ENCODE measurements around the gene LYRM2.
"Not testable (repeated sequence)": the region's sequence is repeated elsewhere in the genome, so short reads cannot be mapped to it uniquely, and the experiment has no call there.

LYRM2 gene

DNA sequence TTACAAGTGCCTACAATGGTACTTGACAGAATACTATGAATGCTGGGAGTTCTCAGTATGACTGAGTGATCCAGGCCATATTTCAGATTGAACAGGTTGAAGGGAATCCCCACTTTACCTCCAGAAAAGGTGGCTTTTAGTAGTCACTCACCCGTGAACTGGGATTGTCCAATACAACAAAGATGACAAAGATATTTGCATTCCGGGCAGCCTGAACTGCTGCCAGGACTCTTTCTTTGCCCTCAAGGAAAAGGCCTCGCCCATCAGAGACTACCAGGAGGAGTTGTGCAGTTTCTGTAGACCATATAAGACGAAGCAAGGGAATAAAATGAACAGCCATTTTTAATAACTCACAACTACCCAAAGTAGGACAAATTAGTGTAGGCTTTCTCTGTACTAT, 6.3 kb upstream of the LYRM2 start:
- DNase-seq: no peak

DNA sequence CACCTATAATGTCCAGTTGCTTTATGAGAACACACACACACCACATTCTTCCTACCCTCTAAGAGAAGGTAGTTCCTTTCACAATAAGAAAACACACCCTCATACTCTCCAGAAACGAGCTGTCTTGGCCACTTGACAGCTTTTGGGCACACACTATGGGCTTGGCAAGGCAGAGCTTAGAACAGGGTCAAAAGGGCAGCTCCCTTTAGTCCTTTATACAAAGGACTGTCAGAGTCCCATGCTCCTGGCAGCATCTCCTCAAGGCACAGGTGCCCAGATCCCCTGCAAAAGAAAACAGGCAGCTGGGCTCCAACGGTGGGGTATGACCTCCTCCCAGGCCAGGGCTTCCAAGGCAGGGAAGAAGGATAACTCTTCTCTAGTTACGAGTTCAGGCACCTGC, 4.9 kb upstream of the LYRM2 start:
- no peak for DNase-seq

DNA sequence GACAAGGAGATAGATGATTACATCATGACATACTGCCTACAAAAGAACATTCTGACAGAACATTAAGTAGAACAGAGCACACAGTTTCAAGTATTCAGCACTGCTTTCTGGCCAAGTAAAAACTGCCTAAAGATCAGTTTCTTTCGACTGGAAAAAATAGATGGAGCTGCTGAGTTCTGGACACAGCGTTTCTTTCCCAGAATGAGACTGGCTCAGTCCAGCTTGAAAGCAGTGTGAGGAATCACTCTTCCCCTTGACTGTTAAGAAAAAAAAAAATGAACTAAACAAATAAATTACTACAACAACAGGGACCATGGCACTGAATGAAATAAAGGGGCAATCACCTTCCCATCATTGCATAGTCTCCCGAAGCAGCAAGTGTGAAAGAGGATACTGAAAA, 4.4 kb upstream of the LYRM2 start:
- no peak for DNase-seq

DNA sequence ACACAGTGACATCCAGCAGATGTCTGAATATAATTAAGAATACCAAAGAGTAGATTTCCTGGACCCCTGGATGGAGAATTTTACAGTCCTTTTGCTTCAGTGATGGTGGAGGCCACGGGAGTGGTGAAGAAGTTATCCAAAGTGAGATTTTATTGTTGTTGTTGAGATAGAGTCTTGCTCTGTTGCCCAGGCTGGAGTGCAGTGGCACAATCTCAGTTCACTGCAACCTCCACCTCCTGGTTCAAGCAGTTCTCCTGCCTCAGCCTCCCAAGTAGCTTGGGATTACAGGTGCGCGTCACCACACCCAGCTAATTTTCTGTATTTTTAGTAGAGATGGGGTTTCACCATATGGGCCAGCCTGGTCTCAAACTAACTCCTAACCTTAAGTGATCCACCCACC, 3.0 kb upstream of the LYRM2 start:
- DNase-seq: not testable (repeated sequence)

DNA sequence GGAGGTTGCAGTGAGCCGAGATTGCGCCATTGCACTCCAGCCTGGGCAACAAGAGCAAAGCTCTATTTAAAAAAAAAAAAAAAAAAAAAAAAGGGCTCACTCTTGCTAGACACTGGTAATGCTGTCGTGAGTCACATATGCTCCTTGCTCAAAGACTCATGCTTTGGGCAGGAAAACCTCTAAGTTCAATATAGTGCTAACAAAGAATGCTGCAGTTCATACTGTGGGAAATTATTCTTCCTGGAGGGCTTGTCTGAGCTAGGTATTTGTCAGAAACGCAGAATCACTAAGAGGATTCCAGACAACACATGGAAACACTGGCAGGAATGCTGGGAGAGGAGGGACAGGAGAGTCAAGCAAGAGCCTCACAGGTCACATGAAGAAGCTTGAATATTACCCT, 2.3 kb upstream of the LYRM2 start:
- no peak for DNase-seq

DNA sequence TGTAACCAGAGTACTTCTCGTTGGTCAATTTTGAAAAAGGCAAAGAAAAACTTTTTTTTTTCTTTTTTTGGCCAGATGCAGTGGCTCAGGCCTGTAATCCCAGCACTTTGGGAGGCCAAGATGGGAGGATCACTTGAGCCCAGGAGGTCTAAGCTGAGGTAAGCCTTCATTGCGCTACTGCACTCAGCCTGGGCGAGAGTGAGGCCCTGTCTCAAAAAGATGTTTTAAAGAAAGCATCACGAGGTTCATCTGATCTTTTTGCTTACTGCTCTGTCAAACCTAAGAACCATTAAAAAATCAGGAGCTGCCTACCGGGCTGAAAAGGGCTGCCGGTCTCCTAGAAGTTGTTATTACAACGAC, 607 bp downstream of the LYRM2 start:
- DNase-seq: no peak

DNA sequence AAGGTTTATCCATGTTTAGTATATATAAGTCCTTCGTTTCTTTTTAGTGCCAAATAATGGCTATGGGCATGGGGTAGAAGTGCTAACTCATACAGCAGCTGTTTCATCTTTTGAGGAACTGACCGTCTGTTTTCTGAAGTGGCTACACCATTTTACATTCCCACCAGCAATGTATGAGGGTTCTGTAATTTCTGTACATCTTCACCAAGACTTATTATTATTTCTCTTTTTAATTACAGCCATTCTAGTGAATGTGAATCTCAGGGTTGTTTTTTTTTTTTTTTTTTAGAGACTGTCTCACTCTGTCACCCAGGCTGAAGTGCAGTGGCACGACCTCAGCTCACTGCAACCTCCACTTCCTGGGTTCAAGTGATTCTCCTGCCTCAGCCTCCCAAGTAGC, 2.1 kb downstream of the LYRM2 start:
- DNase-seq: not testable (repeated sequence)

DNA sequence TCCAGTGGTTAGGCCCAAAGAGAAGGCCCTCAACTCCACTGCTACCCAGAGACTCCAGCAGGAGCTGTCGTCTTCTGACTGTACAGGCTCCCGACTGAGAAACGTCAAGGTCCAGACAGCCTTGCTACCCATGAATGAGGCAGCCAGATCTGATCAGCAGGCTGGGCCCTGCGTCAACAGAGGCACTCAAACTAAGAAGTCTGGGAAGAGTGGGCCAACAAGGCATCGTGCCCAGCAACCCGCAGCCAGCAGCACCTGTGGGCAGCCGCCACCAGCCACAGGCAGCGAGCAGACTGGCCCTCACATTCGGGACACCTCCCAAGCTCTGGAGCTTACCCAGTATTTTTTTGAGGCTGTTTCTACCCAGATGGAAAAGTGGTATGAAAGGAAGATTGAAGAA, 8.1 kb downstream of the LYRM2 start:
- no peak for DNase-seq

DNA sequence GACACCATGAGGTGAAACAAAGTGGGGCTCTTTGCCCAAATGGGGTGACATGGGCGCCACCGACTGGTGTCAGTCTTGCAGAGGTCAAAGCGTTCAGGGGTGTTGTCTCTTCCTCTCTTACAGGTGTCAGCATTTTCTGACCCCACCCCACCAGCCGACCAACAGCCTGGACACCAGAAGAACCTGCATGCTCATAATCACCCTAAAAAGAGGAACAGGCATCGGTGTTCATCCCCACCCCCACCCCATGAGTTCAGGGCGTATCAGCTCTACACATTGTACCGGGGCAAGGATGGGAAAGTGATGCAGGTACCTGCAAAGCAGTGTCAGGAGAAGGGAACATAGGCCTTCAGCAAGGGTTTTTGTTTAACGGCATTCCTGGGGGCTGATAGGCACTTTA, 14.8 kb downstream of the LYRM2 start:
- DNase-seq: no peak

DNA sequence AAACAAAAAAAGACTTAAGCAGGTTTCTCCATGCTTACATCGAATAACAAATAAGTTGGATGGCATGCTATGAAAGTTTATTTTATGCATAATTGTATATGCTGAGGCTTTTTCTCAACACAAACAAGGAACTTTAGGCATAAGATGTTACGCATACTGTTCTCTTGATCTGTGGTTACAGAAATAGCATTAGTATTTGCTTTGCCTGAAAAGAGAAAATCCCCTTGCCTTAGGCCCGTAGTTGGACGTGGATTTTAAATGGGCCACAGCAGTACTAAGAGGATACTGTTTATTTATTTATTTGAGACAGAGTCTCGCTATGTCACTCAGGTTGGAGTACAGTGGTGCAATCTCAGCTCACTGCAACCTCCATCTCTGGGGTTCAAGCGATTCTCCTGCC, 19.0 kb downstream of the LYRM2 start:
- DNase-seq: no peak

DNA sequence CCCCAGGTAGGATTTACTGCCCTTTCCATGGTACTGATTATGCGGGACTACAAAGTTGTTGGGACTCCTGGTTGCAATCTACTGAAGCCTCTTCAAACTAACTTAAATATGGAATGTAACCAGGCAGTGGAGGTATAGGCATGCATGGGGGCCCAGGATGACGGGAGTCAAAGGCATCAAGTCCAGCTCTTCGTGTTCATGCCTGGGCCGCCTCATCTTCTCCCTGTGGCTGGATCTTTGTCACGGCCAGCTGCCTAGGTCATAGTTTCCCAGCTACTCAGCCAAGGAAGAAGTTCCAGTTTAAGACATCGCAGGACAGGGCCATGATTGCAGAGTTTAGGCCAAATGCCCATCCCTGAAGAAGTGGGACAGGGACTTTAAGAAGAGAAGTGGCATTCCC, 20.5 kb downstream of the LYRM2 start:
- DNase-seq: no peak

DNA sequence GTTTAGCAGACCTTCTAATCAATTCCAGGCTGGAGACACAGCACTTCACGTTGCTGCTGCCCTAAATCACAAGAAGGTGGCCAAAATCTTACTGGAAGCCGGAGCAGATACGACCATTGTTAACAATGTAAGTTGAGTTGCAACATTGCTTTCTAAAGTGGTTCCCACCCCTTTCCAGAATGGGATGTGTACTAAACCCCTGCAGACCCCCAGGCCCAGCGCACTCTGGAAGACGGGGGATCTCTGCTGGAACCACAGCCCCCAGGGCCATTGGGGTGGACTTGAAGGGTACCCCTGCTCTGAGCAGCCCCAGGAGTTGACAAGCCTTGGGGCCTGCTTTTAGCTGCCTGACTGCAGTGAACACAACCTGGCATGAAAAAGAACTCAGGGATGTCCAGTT, 22.0 kb downstream of the LYRM2 start:
- DNase-seq: no peak

DNA sequence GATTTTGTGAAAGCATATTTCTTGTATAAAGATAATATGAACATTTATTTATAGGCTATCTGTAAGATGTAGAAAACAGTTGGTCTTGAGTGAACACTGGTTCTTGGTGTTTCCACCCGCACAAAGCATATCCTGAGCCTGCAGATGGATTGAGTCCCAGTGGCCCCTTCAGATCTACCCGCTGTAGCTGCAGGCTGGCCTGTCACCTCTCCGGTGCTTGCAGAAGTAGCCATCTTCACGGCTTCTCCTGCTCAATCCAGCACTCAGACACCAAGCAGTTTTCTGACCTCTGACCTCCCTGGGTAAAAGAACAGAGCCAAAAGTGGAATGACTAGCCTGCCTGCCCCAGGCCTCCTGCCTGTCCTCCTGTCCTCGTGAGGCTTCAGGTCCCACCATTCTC, 22.7 kb downstream of the LYRM2 start:
- no peak for DNase-seq

DNA sequence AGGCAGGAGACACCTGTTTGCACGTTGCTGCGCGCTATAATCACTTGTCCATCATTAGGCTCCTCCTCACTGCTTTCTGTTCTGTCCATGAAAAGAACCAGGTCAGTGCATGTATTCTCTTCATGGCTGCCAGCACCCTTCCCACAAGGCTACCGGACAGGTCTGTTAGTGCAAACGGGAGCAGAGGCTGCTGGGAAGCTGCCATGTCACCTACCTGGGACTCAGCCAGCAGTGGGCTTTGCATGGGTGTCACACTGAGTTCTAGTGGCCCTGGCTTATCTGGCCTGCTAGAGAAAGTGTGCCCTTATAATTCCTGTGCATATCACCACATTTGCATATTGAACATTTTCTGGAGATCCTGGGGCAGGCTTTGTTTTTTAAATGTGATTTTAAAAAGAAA, 24.8 kb downstream of the LYRM2 start:
- DNase-seq: no peak

DNA sequence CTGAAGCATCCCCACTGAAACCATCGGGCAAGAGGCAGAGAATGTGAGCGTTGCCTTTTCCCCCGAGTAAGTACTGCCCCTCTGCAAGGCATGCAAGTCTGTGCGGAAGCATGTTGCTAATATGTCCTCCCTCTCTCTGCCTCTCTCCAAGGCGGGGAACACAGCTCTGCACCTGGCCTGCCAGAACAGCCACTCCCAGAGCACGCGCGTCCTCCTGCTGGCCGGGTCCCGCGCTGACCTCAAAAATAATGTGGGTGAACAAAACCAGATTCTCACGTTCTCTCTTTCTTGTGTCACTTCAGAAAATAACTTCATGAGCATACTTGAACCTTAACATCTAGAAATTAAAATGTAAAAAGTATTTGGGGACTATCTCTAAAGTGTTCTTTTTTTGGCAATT, 26.4 kb downstream of the LYRM2 start:
- DNase-seq: no peak

DNA sequence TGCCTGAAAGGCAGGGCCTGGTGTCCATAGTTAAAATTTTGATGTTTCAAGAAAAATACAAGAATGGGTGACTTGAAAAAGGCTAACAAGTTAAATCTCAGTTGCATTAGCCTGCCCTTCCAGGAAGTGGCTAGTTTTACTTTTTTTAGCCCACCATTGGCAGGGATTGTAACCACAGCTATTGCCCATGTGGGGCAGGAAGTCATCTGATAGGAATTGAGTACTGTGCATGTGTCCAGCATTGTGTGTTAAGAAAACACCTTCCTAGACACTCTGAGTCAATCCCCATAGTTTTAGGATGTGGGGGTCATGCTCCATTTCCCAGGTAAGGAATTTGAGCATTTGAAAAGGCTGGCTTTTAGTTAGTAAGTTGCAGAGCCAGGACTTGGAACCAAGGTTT, 26.9 kb downstream of the LYRM2 start:
- DNase-seq: peak in 2 of 4 experiments; percentile 8 to 22

DNA sequence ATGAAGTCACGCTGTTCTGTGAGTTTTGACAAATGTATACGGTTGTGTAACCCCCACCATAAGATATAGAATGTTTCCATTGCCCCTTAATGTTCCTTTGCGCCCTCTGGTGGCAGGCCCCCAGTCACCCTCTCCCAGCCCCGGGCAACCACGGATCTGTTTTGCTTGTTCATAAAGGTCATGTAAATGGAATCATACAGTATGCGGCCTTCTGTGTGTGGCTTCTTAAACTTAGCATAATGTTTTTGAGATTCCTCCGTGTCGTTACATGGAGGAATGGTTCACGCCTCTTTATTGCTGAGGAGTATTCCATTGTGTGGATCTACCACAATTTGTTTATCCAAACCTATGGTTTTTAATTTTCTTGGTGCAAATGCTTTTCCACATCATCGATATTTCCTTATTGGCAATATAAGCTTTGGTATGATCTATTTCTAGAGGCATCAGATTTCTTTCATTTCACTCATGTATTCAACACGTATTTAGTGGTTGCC, 28.4 kb downstream of the LYRM2 start:
- peak; percentile 76 to 89 (median 86) for DNase-seq

DNA sequence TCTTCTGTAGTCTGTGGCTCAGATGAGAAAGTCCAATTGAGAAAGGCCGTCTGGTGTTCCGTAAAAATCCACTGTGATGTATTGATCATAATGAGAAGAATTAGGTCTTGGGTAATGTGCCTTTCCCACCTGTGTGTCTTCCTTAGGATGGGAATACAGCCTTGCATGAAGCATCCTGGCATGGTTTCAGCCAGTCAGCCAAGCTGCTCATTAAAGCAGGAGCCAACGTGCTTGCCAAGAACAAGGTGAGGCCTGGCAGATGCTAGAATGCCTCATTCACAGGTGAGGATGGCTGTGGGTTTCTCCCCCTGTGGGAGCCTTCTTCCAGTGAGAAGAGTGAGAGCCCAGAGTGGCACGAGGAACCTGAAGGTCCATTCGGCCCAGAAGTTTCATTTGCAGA, 32.7 kb downstream of the LYRM2 start:
- no peak for DNase-seq

DNA sequence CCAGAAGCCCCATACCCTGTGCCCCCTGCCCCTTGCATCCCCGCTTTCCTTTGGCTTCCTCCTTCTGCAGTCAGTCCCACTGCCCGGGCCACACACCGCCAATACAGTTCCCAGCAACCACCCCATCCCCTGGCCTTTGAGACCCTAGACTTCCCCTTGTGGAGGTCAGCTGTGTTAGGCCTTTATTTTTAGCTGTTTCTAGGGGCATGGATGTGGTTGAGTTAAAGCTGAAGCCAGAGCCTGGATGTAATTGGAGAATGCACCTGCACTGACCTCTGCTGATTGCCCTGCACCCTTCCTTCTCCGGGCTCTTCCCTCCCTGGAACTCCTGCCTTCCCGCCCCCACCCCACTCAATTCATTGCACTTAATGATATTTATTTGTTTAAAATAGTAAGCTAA, 33.9 kb downstream of the LYRM2 start:
- no peak for DNase-seq

DNA sequence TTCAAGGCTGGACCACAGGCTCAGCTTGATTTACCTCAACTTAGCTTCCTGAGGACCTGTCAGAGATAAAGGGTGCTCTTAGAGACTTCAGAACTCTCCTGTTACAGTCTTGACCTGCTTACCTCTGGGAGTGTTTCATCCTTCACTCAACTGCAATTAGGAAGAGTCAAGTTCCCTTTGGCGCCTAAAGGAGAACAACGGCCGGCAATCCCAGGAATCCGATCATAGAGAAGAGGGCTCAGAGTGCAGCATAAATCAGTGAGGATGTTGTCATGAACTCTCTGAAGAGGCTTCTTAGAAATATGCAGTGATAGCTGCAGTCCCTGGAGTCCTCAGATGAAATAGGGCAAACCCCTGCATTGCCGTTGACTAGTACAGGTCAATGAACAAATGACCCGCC, 36.4 kb downstream of the LYRM2 start:
- no peak for DNase-seq

DNA sequence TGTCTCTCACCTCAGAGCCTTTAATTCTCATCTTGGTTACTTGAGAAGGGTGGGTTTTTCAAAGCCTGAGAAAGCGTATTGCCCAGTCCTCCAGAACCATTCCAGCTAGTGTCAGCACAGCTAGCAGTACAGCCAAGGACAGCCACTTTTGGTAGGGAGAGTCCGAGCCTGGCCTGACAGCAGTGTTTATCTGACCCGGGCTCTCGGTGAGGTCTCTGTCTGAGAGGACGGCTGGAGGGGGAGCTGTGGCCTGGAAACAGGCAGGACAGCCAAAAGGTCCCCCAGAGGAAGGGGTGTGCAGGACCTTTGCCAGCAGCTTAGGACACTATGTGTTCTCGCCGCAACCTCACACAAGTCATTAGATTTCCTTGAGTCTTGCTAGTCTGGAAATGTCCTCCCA, 38.8 kb downstream of the LYRM2 start:
- no peak for DNase-seq

DNA sequence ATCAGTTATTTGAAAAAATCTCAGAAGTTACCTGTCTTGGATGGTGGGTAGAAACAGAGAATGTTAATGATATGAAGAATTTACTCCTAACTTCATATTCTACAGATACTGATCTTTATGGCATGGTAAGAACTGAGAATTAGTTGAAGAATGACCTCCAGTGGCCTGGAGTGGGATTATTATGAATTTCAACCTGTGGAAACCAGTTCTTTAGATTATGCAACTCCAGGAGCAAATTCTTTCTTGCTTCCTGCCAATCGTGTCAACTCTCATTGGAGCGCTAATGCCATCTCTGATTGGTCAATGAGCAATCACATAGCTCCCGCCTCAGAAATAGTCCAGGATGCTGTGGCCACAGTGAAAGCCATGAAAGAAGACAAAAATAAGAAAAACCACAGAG, 40.6 kb downstream of the LYRM2 start:
- peak; percentile 7 to 46 (median 22) for DNase-seq

DNA sequence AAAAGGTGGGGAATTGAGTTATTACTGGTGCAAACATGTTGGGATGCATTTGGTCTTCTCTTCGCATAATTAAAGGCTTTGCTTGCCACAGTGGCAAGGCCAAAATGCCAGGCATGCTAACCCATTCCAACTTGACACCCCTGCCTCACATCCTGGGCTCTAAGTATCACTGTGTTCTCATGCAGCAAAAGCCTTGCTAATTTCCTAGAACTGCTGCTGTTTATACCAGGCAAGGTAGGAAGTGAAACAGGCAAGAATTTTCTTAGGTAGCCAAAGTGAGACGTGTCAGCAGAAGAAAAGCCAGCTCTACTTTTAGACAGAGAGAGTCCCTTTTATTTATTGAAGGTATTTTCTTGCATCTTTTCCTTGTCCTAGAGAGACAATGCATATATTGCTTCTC, 41.2 kb downstream of the LYRM2 start:
- DNase-seq: no peak

DNA sequence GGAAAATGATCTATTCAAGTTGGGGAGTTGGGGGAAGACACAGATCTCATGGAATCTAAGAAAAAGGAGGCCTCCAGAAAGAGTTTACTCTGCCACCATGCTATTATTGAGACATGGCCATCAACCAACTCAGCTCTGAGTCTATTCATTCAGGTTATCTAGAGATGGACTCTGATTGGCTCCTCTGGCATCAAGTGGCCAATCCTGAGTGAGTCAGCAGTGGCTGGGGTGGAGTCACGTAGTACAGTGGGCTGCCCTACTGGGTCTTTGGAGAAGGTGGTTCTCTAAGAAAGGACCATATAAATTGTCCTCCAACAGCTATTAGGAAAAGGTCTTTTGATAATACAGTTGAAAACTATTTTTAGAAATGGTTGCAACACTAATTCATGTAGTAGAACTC, 42.1 kb downstream of the LYRM2 start:
- DNase-seq: no peak

DNA sequence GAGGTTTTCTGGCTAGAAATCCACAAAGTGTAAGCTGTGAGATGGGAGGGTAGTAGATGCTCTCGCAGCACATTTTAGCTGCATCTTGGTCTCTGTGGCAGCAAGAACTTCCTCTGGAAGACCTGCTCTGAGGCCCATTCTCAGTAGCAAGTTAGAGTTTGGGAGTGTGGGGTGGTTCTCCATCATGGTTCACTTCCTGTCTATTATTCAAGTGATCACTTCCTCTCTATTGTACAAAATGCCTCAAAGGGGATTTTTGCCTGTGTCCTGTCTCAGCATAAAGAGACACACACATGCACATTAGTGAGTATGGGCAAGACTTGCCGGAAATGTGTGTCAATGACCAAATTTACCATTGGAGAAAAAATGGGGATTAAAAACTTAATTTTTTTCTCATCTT, 42.5 kb downstream of the LYRM2 start:
- DNase-seq: peak; percentile 5 to 57 (median 39)

DNA sequence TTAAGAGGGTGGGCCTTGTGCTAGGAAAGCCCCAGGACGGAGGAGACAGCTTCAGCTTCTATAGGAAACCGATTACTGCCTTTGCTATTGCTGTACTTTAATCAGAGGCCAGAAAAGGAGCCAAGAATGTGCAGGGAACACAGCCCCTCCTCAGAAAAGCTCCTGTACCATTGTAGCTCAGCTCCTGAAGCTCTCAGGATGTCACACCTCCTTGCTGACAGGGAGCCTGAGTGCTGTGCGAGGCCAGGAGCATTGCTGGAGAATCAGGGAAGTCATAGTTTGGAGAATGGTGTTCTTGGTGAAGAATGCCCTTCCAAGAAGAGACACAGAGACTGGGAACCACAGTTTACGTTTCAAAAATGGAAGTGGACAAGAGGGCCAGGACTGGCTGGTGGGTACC, 46.8 kb downstream of the LYRM2 start:
- DNase-seq: no peak
